Mesangial cell (primary cell): ENCODE results near the gene CCDC85A. TPM values are rescaled to one million over a fixed set of nuclear protein-coding genes. Genes with fewer than 3 reads are reported as not detected.

Experiments
- total RNA-seq: library from RNA; depleted of rRNA; stranded (reverse); fragments of >200 nt; gene quantifications from 2 replicates; pipeline ENCODE4 v1.2.3, GENCODE V29; 2015

The CCDC85A gene
- 0.63 and 0.81 TPM in 2 replicates for total RNA-seq

GRCh38 chr2:56183643-56184499 lies at the start of gene CCDC85A:
Gene CCDC85A (plus strand): TSS chr2:56183990. CDS start chr2:56184625, 635 bp downstream.

